Activated CD8-positive, alpha-beta memory T cell treated with anti-CD3 and anti-CD28 coated beads, Interleukin-2, amount 50 U/mL, for 48 hours (primary cell): ENCODE measurements around the gene NMU.
"Not testable (repeated sequence)": the region's sequence is repeated elsewhere in the genome, so short reads cannot be mapped to it uniquely, and the experiment has no call there.

Experiments used
- DNase-seq: peaks from one replicate; pipeline ENCODE4 v3.0.0-alpha.2; 2020

The NMU gene

DNA sequence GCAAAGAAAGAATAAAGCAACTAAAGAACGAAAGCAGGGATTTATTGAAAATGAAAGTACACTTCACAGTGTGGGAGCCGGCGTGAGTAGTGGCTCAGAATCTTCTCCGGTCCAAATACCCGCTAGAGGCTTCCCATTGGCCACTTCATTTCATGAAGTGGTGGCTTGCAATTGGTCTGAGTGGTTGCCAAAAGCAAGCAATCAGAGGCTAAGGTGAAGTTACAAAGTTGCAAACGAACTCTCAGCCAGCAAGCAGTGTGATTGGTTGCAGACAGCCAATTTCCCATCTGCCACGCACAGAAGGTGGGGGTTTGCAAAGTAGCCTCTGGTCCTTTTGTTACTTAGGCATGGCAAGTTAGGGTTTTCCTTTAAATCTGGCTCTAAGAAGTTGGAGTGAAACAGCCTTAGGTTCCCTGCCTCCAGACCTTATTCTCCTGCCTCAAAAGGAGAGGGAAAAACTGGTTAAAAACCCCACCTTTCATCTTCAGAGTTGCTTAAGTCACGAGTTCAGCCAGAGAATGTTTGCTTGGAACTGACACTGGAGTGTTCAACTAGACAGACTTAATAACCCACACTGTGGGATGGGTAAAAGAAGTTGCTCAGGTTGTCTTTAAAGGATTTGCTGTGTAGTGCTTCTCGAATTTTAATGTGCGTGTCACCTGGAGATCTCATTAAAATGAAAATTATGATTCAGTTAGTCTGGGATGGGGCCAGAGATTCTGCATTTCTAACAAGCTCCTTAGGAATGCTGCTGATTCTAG, 82.5 kb downstream of the NMU start:
- no peak for DNase-seq

DNA sequence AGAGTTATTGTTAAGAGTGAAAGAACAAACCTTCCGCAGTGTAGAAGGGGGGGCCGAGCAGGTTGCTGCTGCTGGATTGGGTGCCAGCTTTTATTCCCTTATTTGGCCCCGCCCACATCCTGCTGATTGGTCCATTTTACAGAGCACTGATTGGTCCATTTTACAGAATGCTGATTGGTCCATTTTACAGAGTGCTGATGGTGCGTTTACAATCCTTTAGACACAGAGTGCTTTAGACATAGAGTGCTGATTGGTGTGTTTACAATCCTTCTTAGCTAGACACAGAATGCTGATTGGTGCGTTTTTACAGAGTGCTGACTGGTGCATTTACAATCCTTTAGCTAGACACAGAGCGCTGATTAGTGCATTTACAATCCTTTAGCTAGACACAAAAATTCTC, 84.1 kb downstream of the NMU start:
- DNase-seq, result not testable (repeated sequence)

DNA sequence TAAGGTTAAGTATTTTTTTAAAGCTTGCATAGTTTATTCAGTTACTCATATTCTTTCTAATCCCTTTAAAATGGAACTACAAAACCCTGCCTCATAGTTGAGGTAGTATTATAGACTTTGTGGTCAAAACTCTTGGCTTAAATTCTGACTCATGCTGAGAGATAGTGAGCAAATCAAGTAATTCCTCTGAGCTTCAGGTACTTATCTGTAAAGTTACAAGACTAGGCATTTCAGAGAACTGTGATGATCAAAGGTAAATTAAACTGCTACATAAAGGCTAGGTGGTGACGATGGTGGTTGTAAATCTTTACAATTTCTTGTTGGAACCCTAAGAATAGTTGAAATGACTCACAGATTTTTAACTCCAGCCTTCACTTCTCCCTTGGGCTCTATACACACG, 86.2 kb downstream of the NMU start:
- no peak for DNase-seq

DNA sequence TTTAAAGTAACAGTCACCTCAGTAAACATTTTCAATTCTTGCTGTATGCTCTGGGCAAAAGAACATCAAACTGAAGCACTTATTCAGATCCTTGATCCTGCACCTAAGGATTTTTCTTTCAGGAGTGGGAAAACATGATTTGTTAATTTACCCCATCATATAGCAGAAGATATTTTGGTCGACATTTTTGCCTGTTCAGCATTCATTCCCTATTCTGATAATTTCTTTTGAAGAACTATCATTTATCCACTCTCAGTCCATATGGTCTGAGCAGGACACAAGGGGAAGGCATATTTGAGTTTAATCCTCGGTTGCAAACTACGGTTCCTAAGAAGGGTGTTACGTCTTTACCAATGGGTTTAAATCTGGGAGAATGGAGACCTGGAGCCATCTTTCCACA, 88.2 kb downstream of the NMU start:
- DNase-seq, result no peak

DNA sequence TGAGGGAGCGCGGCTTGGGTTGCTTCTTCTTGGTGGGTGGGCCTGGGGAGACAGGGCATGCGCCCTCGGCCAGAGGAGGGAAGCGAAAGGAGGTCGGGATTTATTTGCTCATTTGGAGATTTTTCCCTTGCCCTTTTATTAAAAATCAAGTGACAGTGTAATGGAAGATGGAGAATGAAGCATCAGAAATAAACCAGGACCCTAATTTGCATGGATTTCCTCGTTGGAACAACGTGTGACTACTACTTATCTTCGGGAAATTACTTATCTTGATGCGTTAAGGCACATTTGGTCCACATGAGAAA, 88.7 kb downstream of the NMU start:
- DNase-seq, result no peak

DNA sequence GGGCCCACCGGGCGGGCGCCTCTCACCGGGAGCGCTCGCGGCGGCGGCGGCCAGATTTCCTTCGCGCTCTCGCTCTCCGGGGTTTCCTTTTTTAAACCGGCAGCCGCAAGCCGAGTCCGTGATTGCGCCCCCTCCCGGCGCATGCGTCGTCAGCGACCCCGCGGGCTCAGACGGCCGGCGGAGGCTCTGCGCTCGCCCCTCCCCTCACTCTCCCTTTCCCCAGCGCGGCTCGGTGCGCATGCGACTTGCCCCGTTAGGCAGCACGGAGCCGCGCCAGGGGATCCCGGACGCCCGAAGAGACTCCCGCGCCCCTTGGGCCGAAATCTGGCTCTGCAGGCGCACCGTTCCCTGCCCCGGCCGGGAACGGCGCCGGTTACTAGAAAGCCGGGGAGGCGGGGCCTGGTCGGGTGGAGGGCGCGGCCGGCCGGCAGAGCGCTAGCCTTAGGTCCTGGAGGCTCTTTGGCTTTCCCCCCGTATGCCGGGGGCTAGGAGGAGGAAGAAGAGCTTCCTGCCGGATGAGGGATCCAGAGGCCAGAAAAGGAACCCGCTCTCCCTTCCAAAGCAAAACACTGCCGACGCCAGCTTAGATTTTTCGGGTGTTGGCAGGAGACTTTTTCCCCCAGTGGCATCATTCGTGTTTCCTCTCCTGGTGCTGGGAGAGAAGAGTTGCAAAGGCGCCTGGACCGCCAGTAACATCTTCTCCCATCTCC, 89.2 kb downstream of the NMU start, which contains the start of gene CLOCK:
CLOCK (minus strand) TSS at position 154 of the 710 bp plus-strand sequence. CDS start 64,124 bp downstream, outside the sequence.
- peak; percentile 91 for DNase-seq

DNA sequence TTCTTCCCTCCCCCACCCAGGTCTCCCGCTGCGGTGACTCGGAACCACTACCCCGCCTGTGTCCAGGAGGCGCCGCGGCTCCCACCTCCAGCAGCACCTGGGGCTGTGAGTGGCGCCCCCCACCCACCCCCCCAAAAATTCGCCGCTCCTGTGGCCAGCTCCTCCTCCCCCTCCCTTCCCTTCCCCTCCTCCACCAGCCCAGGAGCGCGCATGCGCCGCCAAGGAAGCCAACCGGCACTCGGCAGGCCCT, 89.7 kb downstream of the NMU start:
- DNase-seq, result no peak

DNA sequence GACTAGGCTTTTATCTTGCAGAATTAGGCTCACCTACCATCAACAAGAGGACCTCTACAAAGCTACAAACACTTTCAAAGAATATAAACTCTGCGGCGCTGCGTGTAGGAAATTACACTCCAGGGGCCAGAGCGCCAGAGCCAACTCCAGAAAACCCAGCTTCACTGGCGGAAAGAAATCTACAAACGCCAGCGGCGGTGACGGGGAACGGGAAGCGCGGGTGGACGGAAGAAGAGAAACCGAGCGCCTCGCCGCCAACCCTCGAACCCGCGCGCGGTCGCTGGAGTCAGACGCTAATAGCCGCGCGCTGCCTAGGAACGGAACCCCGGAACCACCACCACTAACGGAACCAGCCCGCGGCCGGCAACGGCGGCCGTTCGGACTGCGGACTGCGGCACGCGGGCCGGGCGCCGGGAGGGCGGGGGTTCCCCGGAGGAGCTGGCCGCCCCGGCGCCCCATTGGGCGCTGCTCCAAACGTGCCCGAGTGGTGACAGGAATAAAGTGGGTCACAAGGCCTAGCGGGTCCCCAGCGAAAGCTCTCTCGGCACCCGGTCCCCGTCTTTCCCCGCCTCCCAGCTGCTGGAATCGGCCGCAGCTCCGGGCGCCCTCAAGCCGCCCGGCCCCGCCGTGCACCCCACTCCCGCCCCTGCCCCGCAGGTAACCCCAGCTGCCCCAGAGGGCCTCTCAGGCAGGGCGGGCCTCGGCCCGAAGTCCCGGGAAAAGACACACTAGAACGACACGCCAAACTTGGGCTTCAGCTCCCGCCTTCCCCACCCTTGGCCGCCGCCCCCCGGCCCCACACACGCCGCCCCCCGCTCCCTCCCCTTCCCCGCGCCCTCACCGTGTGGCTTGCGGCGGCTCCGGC, 90.2 kb downstream of the NMU start:
- DNase-seq, result peak; percentile 81
